ENCODE measurements around the gene MCU.
"Not testable (repeated sequence)": the region's sequence is repeated elsewhere in the genome, so short reads cannot be mapped to it uniquely, and the experiment has no call there.

MCU gene

GRCh38 chr10:72765051-72765745, 73.3 kb downstream of the MCU start:
- DNase-seq = no peak

- not testable (repeated sequence) for DNase-seq
Measured at GRCh38 chr10:72771195-72771594, 79.3 kb downstream of the MCU start.

- DNase-seq = no peak
Measured at GRCh38 chr10:72772031-72772430, 80.1 kb downstream of the MCU start.

GRCh38 chr10:72779874-72780273, 87.9 kb downstream of the MCU start:
- no peak for DNase-seq

- DNase-seq = no peak
Measured at GRCh38 chr10:72782649-72783330, 90.8 kb downstream of the MCU start.

GRCh38 chr10:72783410-72783833, 91.5 kb downstream of the MCU start:
- no peak for DNase-seq

- DNase-seq = no peak
Measured at GRCh38 chr10:72784551-72785351, 92.8 kb downstream of the MCU start.

GRCh38 chr10:72785409-72785808, 93.5 kb downstream of the MCU start:
- DNase-seq = no peak

- no peak for DNase-seq
Measured at GRCh38 chr10:72790216-72790990, 98.5 kb downstream of the MCU start.

GRCh38 chr10:72792288-72792687, 100.3 kb downstream of the MCU start:
- DNase-seq = no peak

- no peak for DNase-seq
Measured at GRCh38 chr10:72793752-72794151, 101.8 kb downstream of the MCU start.

GRCh38 chr10:72794260-72794659, 102.3 kb downstream of the MCU start:
- DNase-seq = no peak

GRCh38 chr10:72796042-72796441, 104.1 kb downstream of the MCU start:
- no peak for DNase-seq

GRCh38 chr10:72796538-72796937, 104.6 kb downstream of the MCU start:
- no peak for DNase-seq

- no peak for DNase-seq
Measured at GRCh38 chr10:72800000-72800740, 108.2 kb downstream of the MCU start.

- no peak for DNase-seq
Measured at GRCh38 chr10:72800741-72801092, 108.8 kb downstream of the MCU start.

- no peak for DNase-seq
Measured at GRCh38 chr10:72801263-72801868, 109.4 kb downstream of the MCU start.

GRCh38 chr10:72802332-72802731, 110.4 kb downstream of the MCU start:
- DNase-seq = no peak

- no peak for DNase-seq
Measured at GRCh38 chr10:72802763-72803505, 111.0 kb downstream of the MCU start.

- no peak for DNase-seq
Measured at GRCh38 chr10:72808001-72808400, 116.1 kb downstream of the MCU start.

GRCh38 chr10:72809006-72809405, 117.1 kb downstream of the MCU start:
- DNase-seq = no peak
